WTC11 (cell line): ENCODE data around the gene LSM11. TPM values are rescaled to one million over a fixed set of nuclear protein-coding genes. Genes with fewer than 3 reads are reported as not detected.

Experiments
- ATAC-seq: fragments of 200-7000 bp; cut with Tn5 transposase; 2 replicates; pipeline ENCODE4 v1.10.0; 2021; ENCODE audit warnings: mild to moderate bottlenecking, moderate library complexity
- CTCF ChIA-PET: fragments of 300-600 bp; sonication (Branson Sonifier 250); formaldehyde crosslinking; loops from one replicate; lab custom pipeline; 2021; ENCODE audit warnings: antibody characterized with exemption; lab: Charles Lee
- POLR2A ChIA-PET: fragments of 350-600 bp; sonication (Branson Sonifier 250); formaldehyde crosslinking; loops from one replicate; lab custom pipeline; 2021; ENCODE audit warnings: antibody characterized with exemption; lab: Charles Lee
- DNase-seq: peaks from one replicate; pipeline ENCODE4 v3.0.0; 2021; ENCODE audit warnings: low spot score
- H3K27ac Mint-ChIP-seq: 2 replicates; pipeline ENCODE4 v1.8.0; 2021; ENCODE audit warnings: mixed read lengths
- H3K27me3 Mint-ChIP-seq: 2 replicates; pipeline ENCODE4 v1.8.0; 2021; ENCODE audit warnings: low read depth, mild to moderate bottlenecking, moderate library complexity, mixed read lengths
- H3K36me3 Mint-ChIP-seq: 2 replicates; pipeline ENCODE4 v1.8.0; 2021; ENCODE audit warnings: mixed read lengths
- H3K4me1 Mint-ChIP-seq: 2 replicates; pipeline ENCODE4 v1.8.0; 2022; ENCODE audit warnings: mixed read lengths
- H3K4me3 Mint-ChIP-seq: 2 replicates; pipeline ENCODE4 v1.8.0; 2021; ENCODE audit warnings: mild to moderate bottlenecking, moderate library complexity, mixed read lengths
- H3K9me3 Mint-ChIP-seq: 2 replicates; pipeline ENCODE4 v1.8.0; 2021; ENCODE audit warnings: mixed read lengths
- ATF2 ChIP-seq: sonication (generic); formaldehyde crosslinking; IDR thresholded peaks from 2 replicates; pipeline ENCODE4 v1.8.1; 2022; ENCODE audit warnings: low read depth, missing genetic modification reagents, borderline replicate concordance
- ATF6 ChIP-seq: sonication (generic); formaldehyde crosslinking; IDR thresholded peaks from 2 replicates; pipeline ENCODE4 v1.8.1; 2023; ENCODE audit warnings: mild to moderate bottlenecking, missing genetic modification reagents
- CREM ChIP-seq: sonication (generic); formaldehyde crosslinking; IDR thresholded peaks from 2 replicates; pipeline ENCODE4 v1.8.1; 2022; ENCODE audit warnings: mild to moderate bottlenecking, missing genetic modification reagents, moderate library complexity
- E2F1 ChIP-seq: sonication (generic); formaldehyde crosslinking; IDR thresholded peaks from 2 replicates; pipeline ENCODE4 v1.8.0; 2022; ENCODE audit warnings: mild to moderate bottlenecking, missing genetic modification reagents
- E2F5 ChIP-seq: sonication (generic); formaldehyde crosslinking; IDR thresholded peaks from 2 replicates; pipeline ENCODE4 v1.8.1; 2022; ENCODE audit warnings: mild to moderate bottlenecking, moderate library complexity, missing genetic modification reagents
- ELF4 ChIP-seq: sonication (generic); formaldehyde crosslinking; IDR thresholded peaks from 2 replicates; pipeline ENCODE4 v1.8.1; 2022; ENCODE audit warnings: low read depth, mild to moderate bottlenecking, moderate library complexity, missing genetic modification reagents
- FOXK1 ChIP-seq: sonication (generic); formaldehyde crosslinking; IDR thresholded peaks from 2 replicates; pipeline ENCODE4 v1.8.0; 2022; ENCODE audit warnings: mild to moderate bottlenecking, moderate library complexity, missing genetic modification reagents
- FOXP1 ChIP-seq: sonication (generic); formaldehyde crosslinking; IDR thresholded peaks from 2 replicates; pipeline ENCODE4 v1.8.0; 2022; ENCODE audit warnings: missing genetic modification reagents, mild to moderate bottlenecking, moderate library complexity, borderline replicate concordance
- GTF2I ChIP-seq: fragments of 250-450 bp; sonication (Bioruptor Pico); conservative IDR thresholded peaks from 2 replicates; pipeline ENCODE4 v1.4.0; 2021; ENCODE audit warnings: mild to moderate bottlenecking
- IRF1 ChIP-seq: sonication (generic); formaldehyde crosslinking; IDR thresholded peaks from 2 replicates; pipeline ENCODE4 v1.8.0; 2023; ENCODE audit warnings: missing genetic modification reagents
- IRF2 ChIP-seq: sonication (generic); formaldehyde crosslinking; IDR thresholded peaks from 2 replicates; pipeline ENCODE4 v1.8.0; 2022; ENCODE audit warnings: low read depth, missing genetic modification reagents, borderline replicate concordance
- JAZF1 ChIP-seq: fragments of 250-450 bp; sonication (Bioruptor Pico); IDR thresholded peaks from 2 replicates; pipeline ENCODE4 v1.9.0; 2021; ENCODE audit warnings: moderate library complexity, mild to moderate bottlenecking, inconsistent platforms
- MXD4 ChIP-seq: fragments of 250-450 bp; sonication (Bioruptor Pico); IDR thresholded peaks from 2 replicates; pipeline ENCODE4 v1.8.0; 2021; ENCODE audit warnings: mild to moderate bottlenecking, moderate library complexity, borderline replicate concordance
- MYBL2 ChIP-seq: sonication (generic); formaldehyde crosslinking; IDR thresholded peaks from 2 replicates; pipeline ENCODE4 v1.8.1; 2023; ENCODE audit warnings: mild to moderate bottlenecking, moderate library complexity, missing genetic modification reagents
- NFATC4 ChIP-seq: fragments of 250-450 bp; sonication (Bioruptor Pico); IDR thresholded peaks from 2 replicates; pipeline ENCODE4 v1.9.0; 2021; ENCODE audit warnings: mild to moderate bottlenecking
- NFE2L1 ChIP-seq: sonication (generic); formaldehyde crosslinking; IDR thresholded peaks from 2 replicates; pipeline ENCODE4 v1.8.1; 2023; ENCODE audit warnings: missing genetic modification reagents
- RELA ChIP-seq: sonication (generic); formaldehyde crosslinking; IDR thresholded peaks from 2 replicates; pipeline ENCODE4 v1.8.1; 2022; ENCODE audit warnings: missing genetic modification reagents, mild to moderate bottlenecking, borderline replicate concordance
- RORB ChIP-seq: fragments of 250-450 bp; sonication (Bioruptor Pico); IDR thresholded peaks from 2 replicates; pipeline ENCODE4 v1.9.0; 2021; ENCODE audit warnings: mild to moderate bottlenecking
- SOX15 ChIP-seq: fragments of 250-450 bp; sonication (Bioruptor Pico); IDR thresholded peaks from 2 replicates; pipeline ENCODE4 v1.9.0; 2021; ENCODE audit warnings: mild to moderate bottlenecking
- TEAD1 ChIP-seq: sonication (generic); formaldehyde crosslinking; IDR thresholded peaks from 2 replicates; pipeline ENCODE4 v1.8.0; 2022; ENCODE audit warnings: mild to moderate bottlenecking, missing genetic modification reagents
- ZBTB21 ChIP-seq: sonication (generic); formaldehyde crosslinking; IDR thresholded peaks from 2 replicates; pipeline ENCODE4 v1.8.1; 2023; ENCODE audit warnings: mild to moderate bottlenecking, missing genetic modification reagents, borderline replicate concordance
- ZBTB43 ChIP-seq: sonication (generic); formaldehyde crosslinking; IDR thresholded peaks from 2 replicates; pipeline ENCODE4 v1.8.1; 2023; ENCODE audit warnings: mild to moderate bottlenecking, missing genetic modification reagents
- ZNF138 ChIP-seq: sonication (generic); formaldehyde crosslinking; conservative IDR thresholded peaks from 2 replicates; pipeline ENCODE4 v1.8.1; 2022; ENCODE audit warnings: mild to moderate bottlenecking, moderate library complexity, missing genetic modification reagents
- total RNA-seq: library from RNA; stranded (reverse); gene quantifications from 3 replicates; pipeline ENCODE4 v1.2.3, GENCODE V29; 2021

The LSM11 gene
- total RNA-seq, 1 experiment from 2014 or later: 5.2 TPM

- ChIA-PET CTCF (interaction anchor here (1.0 kb wide), 1 partner anchor 201 kb away, joined by 3 read pairs; no protein-coding TSS in a partner anchor), POLR2A (no interaction called here)
- Mint-ChIP-seq H3K27me3 (no peaks in the 10 kb centered on the region), H3K9me3 (no peaks in the 10 kb centered on the region), H3K36me3 (peaks cover 47% of the 10 kb centered on the region), H3K27ac (no peak overlapping the region), H3K4me1 (no peaks in the 10 kb centered on the region), H3K4me3 (no peak overlapping the region)
- DNase-seq: no peak
- no peak for ATAC-seq
- TF ChIP-seq RORB: no peak
- no peak for TF ChIP-seq MYBL2 (CRISPR knock-in tag)
- TF ChIP-seq TEAD1 (CRISPR knock-in tag): no peak
- no peak for TF ChIP-seq ELF4 (CRISPR knock-in tag)
- TF ChIP-seq NFATC4 (CRISPR knock-in tag): no peak
- no peak for TF ChIP-seq GTF2I (CRISPR knock-in tag)
- no peak for TF ChIP-seq FOXK1 (CRISPR knock-in tag)
- no peak for TF ChIP-seq NFE2L1 (CRISPR knock-in tag)
- TF ChIP-seq ZNF138 (CRISPR knock-in tag): no peak
- no peak for TF ChIP-seq IRF2 (CRISPR knock-in tag)
- TF ChIP-seq ATF2 (CRISPR knock-in tag): no peak
- TF ChIP-seq MXD4 (CRISPR knock-in tag): no peak
- no peak for TF ChIP-seq CREM (CRISPR knock-in tag)
Observed at GRCh38 chr5:157793301-157793700, 49.8 kb downstream of the LSM11 start.

- Mint-ChIP-seq H3K36me3 (peaks cover 33% of the 10 kb centered on the region), H3K9me3 (no peaks in the 10 kb centered on the region), H3K4me3 (no peak overlapping the region), H3K27ac (no peak overlapping the region), H3K4me1 (no peaks in the 10 kb centered on the region), H3K27me3 (no peaks in the 10 kb centered on the region)
- DNase-seq: no peak
- POLR2A ChIA-PET: no interaction called here
- ATAC-seq: no peak
- CTCF ChIA-PET: no interaction called here
- TF ChIP-seq ELF4 (CRISPR knock-in tag): no peak
Observed at GRCh38 chr5:157799578-157799977, 56.1 kb downstream of the LSM11 start.

- ATAC-seq (no peak), DNase-seq (no peak)
- ChIA-PET CTCF (interaction anchor here (1.0 kb wide), 1 partner anchor 57 kb away, joined by 4 read pairs; no protein-coding TSS in a partner anchor), POLR2A (no interaction called here)
- Mint-ChIP-seq H3K27me3 (no peaks in the 10 kb centered on the region), H3K4me3 (no peak overlapping the region), H3K4me1 (no peaks in the 10 kb centered on the region), H3K27ac (no peak overlapping the region), H3K9me3 (no peaks in the 10 kb centered on the region), H3K36me3 (peaks cover 35% of the 10 kb centered on the region)
- no peak for TF ChIP-seq SOX15 (CRISPR knock-in tag)
- no peak for TF ChIP-seq RELA (CRISPR knock-in tag)
- TF ChIP-seq ZBTB43 (CRISPR knock-in tag): no peak
- no peak for TF ChIP-seq E2F5 (CRISPR knock-in tag)
- TF ChIP-seq ZBTB21 (CRISPR knock-in tag): no peak
- no peak for TF ChIP-seq E2F1 (CRISPR knock-in tag)
- TF ChIP-seq ATF2 (CRISPR knock-in tag): no peak
- TF ChIP-seq GTF2I (CRISPR knock-in tag): no peak
- no peak for TF ChIP-seq JAZF1
- no peak for TF ChIP-seq IRF1
- TF ChIP-seq FOXP1: no peak
- no peak for TF ChIP-seq ATF6 (CRISPR knock-in tag)
Observed at GRCh38 chr5:157800137-157800536, 56.6 kb downstream of the LSM11 start.
